IPS-NIHi7 (cell line): ENCODE data around the gene CAMK4.
A peak's percentile ranks its signal among the peaks of the same experiment; 100 is the strongest.
"Not testable (repeated sequence)": the region's sequence is repeated elsewhere in the genome, so short reads cannot be mapped to it uniquely, and the experiment has no call there.

Experiments
- DNase-seq: peaks from one replicate; pipeline ENCODE4 v3.0.0; 2012; ENCODE audit warnings: mixed read lengths; ENCODE audit errors: extremely low spot score

CAMK4 gene

DNA sequence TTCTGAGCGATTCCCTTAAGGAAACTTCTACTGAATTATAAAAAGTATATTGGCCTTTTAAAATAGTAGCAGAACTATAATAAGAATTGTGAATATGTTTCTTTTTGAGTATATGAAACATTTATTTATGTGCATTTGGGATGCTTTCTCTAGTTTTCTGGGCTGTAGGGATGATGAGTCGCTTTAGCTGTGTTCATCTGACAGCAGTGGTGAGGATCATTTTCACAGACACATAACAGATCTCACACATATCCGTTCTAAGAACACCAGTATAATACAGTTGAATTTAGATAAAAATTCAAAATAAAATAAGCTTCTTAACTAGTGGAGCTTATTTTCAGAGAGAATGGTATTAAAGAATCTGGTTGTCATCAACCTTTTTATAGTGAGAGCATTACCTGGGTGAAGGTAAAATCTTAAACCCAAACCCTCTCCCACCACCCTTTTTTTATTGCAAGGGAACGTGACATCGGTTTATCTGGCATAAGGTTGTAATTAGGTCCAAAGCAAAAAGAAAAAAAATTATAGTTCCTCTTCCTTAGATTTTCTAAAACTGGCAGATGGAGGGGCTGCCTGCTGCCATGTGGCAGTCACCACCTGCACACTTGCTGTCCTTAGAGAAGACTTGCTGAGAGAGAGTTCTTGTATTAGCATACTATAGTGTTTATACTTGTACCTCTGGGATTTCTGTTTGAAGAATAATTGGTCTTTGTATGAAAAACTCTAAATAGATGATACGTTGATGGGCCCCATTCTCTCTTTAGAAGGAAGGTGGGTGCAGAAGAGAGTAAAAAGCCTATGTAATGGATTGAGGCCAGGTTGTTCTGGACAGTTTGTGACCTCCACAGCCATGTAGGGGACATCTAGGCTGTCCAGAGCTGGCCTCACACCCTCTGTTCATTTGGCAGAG lies 86.8 kb downstream of the CAMK4 start:
- no peak for DNase-seq

DNA sequence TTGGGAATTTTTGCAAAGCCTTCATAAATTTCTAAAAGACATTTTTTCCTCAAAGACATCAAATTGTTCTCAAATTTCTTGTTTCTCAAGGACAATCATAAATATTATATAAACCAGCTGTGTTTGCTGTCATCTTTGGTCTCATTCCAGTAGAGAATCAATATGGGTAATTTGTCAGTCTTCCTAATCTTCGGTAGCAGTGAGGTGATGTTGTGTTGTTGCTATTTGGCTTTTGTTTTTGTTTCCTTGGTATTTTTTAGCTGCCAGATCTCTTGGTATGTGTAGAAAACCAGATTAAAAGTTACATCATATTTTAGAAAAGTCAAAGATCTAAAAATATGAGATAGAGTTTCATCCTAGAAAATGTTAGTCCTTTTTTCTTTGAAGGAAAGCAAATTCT lies 87.5 kb downstream of the CAMK4 start:
- no peak for DNase-seq

DNA sequence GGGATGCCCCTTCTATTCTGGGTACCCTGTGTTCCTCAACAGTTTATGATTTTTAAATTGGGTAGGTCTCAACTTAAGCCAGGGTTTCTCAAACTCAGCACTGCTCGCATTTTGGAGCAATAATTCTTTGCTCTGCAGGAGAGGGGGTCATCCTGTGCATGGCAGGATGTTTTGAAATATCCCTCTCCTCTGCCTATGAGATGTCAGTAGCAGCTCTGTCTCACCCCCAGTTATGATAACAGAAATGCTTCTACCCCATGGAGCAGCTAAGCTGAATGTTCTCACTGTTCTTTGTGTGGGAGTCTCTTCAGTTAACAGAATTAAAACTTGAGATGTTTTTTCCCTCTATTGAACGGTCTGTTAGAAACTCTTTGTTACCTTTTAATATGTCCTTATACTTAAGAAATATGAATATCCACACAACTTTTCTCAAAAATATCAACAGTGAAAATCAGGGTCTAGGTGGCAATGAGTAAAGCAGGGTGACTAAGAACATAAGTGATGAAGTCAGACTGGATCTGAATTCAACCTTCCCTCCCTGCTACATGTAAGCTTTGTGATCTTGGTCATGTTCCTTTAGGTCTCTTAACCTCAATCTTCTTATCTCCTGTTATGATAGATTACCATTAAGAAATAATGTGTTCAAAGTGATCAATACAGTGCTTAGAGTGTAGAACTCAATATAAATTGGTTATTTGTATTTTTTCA lies 89.0 kb downstream of the CAMK4 start:
- no peak for DNase-seq

DNA sequence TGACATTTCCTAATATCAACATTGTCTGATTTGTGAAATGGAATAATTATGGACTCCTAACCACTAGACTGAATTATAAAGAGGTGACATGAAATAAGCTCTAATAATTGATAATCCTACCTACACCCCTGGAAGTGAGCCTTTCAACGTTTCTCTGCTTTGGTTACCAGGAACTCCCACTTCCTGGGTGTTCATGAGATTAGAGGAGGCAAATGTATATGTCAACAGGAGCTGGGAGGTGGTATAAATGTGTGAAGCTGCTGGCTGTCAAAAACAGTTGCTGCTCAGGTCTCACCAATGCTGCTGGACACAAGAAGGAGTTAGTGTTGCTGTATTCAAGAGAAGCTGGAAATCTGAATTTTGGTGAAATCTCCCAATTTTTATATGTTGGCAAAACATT lies 96.8 kb downstream of the CAMK4 start:
- no peak for DNase-seq

DNA sequence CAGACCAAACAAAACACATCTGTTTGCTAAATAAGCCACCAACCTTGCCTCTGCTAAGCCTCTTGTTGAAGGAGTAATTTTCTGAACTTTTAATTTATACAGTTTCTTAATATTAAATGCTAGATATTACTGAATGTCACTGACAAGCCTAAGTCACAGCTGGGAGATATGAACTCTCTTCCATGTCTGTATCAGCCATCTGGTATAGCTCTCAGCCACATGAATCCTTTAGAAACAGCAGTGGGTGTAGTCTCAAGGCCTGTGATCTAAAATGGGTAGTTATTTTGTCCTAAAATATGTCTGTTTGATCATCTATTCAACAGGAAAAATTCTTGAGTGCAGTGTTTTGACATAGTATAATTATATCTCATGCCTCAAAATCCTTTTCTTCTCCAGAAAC lies 97.2 kb downstream of the CAMK4 start:
- no peak for DNase-seq

DNA sequence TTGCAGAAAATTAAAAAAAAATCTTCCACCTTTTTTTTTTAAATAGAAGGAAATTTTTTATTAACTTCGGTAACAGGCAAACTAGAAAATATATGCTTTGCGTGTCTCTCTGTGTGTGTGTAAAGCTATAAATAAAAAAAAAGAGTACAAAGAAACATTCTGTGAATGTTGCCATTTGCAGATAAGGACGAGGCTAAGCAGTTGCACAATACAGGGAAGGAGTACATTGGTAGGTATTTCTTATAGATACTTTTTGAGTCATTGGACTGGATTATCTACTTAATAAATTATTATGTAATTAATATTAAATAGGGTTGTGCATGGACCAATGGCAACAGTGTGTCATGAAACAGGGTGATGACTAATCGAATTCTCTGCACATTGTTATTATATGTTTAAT lies 102.4 kb downstream of the CAMK4 start:
- no peak for DNase-seq

DNA sequence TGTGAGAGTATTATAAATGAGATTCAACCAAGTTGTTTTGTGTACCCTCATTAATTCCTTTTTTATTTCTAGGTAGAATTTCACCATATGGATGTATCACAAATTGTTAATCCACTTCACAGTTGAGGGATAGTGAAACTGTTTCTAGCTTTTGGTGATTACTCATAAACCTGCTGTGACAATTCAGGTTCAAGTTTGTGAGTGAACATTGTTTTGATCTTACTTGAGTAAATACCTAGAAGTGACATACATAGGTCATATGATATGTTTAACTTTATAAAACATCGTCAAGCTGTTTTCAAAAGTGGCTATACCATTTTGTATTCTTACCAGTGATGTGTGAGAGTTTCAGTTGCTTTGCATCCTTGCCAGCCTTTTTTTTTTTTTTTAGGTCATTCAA lies 112.9 kb downstream of the CAMK4 start:
- no peak for DNase-seq

DNA sequence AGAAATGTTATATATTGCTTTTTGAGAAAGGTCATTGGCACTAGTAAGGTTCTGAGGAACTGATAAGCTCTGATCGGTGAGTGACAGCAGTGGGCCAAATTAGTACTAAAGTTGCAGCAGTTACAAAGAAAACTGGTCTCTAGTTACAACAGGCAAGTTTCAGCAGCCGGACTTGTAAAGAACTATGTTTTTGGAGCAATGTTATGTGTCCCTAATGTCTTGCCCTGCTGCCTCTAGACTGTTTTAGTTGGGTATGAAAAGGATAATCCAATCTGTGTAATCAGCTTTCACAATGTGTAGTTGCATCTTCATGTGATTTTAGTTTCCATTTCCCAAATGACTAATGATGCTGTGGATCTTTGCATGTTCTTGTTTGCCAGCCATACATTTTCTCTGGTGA lies 113.5 kb downstream of the CAMK4 start:
- no peak for DNase-seq

DNA sequence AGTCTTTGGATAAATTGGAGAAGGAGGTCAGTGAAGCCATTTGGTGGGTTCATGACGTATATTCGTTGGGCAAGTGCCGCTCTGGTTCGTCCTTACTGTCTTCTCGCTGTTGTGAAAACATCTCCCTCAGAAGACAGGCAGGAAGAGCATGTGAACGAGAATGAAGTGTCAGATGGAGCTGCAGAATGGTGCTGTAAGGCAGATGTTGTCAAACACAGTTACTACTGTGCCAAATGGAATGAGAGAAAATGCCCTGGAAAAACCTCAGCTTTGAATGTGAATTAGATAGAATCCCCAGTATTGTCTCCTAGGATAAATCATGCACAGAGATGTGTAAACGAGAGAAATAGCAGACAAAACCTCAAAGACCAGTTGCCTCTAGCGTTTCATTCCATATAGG lies 121.5 kb downstream of the CAMK4 start:
- no peak for DNase-seq

DNA sequence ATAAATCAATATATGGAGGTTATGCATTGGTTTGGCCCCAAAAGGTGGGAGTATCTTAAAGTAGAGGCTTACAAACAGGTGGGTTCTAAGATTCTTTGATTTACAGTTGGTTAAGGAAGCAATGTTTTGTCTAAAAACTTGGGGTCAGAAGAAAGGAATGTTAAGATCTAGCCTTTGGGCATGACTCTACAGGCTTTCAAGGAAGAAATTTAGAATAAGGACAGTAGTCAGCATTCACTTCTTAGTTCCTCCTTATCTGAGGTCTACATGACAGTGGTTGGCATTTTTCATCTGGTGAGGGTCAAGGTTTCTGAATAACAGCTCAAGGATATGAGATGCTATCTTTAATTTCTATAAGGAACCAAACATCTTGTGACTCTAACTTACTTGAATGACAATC lies 122.8 kb downstream of the CAMK4 start:
- no peak for DNase-seq

DNA sequence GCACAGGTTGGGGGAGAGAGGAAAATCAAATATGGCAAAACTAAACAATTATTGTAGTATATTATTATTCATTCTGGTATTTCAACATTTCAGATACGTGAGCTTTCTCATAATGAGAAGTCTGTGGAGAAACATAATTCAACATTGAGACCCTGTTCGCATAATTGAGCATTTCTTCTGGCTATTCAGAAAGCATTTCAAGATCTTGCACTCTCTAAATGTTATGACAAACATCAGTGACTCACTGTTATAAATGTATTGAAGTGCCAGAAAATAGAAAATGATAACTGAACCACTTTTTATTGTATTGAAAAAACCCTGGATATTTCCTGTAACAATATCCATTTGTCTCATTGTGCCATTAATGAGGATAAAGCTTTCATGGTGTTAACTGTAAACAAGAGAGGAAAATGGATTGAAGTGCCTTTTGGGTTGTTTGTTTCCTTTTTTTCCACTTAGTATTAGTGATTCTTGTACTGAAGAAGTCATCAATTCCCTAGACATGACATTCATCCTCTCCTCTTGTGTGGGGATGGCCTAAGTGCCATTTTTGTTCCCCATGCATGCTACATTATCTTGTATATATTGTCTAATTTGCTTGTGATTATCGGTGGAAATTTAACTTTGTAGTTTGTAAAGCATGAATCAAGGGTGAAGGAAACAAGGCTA lies 124.6 kb downstream of the CAMK4 start:
- no peak for DNase-seq

DNA sequence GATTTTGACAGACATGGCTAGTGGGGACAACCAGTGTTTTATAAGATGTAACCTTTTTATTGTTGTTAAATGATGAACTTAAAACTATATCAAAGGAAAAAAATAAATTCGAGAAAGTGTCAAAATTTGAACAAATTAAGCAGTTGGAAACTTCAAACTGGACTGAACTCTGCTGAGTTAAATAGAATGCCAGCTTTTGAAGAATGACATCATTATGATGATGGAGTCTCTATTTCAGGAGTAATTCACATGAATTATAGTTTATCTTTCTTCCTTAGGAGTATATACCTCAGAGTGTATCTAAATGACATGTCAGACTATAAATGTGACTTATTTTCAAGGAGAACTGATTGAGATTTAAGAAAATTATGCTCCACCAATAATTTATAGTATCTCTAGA lies 125.2 kb downstream of the CAMK4 start:
- DNase-seq, result no peak

DNA sequence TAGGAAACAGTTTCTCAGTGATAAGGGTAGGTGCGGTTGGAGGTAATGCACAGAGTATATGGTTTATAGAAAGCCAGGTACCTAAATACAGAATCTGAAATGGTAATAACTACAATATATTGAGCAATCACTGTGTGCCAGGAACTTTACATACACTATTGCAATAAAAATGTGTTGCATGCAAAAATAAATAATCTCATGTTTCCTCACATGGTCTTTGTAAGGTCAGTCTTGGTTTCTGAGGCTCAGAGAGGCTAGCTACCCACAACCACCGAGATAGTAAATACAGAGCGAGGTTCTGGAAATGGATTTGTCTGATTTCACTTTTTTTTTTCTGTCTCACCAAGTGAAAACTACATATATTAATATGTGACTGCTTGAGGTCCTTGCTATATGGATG lies 128.9 kb downstream of the CAMK4 start:
- DNase-seq, result no peak

DNA sequence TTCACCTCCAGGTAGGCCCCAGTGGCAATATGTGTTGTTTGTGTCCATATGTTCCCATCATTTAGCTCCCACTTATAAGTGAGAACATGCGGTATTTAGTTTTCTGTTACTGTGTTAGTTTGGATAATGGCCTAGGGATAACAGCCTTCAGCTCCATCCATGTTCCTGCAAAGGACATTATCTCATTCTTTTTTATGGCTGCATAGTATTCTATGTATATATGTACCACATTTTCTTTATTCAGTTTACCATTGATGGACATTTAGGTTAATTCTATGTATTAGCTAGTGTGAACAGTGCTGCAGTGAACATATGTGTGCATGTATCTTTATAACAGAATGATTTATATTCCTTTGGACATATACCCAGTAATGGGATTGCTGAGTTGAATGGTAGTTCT lies 134.5 kb downstream of the CAMK4 start:
- not testable (repeated sequence) for DNase-seq

DNA sequence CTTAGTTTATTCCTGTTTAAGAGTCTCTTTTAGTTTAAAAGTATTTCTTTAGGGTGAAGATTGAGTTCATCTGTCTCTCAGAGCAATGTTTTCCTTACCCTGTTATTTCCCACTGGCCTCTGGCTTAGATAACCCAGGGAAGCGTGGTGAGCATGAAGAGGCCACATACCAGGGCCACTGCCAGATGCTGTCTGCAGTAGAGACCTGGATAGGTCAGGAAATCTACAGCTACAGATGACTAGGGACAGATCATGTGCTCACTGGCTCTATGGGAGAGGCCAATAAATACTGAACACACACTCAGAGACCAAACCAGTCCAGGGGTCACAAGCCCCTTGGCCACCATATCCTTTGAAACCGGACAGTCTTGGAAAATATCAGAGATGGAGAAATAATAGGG lies 136.0 kb downstream of the CAMK4 start:
- no peak for DNase-seq

DNA sequence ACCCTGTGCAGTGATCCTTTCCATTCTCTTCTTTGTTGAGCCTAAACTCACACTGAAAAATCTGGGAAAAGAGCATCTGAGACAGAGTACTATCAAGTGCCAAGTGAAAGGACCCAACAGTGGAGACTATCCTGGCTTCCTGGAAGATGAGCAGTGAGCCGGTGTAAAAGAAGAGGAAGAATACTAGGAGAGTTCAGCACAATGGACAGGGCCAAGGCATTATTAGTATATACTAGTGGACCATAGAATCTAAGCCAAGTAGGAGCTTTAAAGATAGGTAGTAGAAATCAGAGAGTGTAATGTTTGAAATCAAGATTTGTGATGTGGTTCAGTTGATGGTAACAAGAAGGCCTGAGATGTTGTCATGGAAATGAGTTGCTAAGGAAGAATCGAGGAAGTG lies 140.8 kb downstream of the CAMK4 start:
- DNase-seq, result peak; percentile 34

DNA sequence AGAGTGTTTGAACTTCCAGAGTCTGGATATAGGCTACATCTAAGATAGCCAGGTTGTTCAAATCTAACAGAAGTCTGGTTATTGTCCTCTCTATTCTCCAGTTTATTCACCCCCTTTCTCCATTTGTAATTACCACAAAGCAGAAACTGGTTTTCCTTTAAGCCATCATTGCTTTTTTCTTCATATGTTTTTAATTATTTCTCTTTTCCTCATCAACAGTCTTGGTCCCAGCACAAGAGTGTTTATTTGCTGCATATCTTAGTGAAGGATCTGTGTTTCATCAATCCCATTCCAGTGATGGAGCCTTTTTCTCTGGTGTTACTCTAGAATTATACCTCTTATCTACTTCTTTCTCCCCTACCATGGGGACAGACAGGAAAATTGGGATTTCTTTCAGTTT lies 142.2 kb downstream of the CAMK4 start:
- DNase-seq, result no peak

DNA sequence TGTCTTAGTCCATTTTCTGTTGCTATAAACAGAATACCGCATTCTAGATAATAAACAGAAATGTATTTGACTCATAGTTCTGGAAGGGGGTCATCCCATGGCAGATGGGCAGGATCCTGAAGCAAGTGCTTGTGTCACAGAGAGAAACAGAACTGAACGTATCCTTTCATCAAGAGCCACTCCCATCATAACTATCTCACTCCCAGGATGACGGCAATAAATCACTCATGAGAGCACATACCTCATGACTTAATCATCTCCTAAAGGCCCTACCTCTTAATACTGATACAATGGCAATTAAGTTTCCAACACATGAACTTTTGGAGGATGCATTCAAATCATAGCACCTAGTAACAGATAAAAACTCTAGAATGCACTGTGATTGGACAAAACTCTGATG lies 142.9 kb downstream of the CAMK4 start:
- DNase-seq, result no peak

DNA sequence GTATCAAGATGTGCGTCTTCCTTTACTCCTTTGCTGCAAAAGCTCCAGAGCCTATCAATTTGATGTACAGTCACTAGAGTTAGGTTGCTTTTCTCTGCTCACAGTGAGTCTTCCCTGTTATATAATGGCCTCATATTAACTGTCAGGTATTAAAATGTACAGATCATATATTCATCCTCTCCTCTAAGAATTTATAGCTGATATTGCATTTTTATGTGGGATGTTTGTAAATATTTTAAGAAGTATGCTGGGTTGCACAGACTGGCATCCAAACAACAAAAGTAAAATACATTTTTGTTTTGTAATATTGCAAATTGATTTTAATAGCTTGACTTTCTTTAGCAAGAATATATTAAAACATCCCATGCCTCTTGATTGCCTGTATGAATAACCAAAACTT lies 148.6 kb downstream of the CAMK4 start:
- no peak for DNase-seq

DNA sequence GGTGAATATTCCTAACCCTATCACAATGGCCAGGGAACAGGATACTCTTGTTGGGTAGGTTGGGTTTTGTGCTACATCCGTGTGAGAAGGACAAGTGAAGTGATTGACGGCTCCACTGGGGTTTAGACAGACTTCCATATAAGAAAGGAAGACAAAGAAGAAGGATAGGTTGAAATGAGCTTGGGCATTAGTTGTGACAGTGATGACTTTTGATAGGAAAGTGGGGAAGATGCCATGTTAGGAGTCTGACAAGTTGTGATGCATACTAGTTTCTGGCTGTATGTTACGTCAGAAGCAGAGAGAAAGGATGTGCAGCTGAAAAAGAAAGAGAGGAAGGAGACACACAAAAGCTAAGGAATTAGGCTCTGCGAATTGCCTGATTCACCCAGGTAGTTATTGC lies 150.2 kb downstream of the CAMK4 start:
- DNase-seq, result no peak

DNA sequence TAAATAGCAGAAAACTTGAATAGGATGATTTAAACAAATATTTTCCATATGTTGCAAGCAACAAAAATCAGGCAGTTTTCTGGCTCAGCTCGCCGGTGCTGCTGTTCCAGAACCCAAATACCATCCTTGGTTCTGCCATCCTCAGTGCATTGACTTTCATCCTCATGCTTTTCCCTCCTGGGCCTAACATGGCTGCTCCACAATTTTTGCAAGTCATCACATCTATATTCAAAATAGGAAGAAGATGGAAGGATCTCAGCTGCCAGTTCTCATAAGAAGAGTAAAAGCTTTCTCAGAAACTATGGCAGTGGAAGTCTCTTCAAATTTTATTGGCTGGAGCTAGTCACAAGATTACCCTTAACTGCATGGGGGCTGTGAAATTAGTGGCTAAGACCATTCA lies 151.5 kb downstream of the CAMK4 start:
- no peak for DNase-seq

DNA sequence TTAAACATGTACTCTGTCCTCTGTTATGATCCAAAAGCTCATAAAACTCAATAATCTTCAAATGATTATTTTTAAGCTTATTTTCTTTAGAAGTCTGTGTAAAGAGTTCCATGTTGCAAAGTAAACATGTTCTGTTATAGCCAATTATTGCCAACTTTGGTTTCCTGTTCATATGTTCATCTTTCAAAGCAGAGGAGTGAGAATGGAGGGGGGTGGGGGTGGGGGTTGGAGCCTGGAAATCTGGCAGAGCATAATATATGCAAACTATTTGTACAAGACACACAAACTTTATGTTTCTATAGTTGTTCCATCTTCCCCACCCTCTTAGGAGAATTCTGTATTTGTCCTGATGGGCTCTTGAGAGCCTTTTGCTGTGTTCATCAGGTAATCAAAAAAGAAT lies 153.1 kb downstream of the CAMK4 start:
- no peak for DNase-seq

DNA sequence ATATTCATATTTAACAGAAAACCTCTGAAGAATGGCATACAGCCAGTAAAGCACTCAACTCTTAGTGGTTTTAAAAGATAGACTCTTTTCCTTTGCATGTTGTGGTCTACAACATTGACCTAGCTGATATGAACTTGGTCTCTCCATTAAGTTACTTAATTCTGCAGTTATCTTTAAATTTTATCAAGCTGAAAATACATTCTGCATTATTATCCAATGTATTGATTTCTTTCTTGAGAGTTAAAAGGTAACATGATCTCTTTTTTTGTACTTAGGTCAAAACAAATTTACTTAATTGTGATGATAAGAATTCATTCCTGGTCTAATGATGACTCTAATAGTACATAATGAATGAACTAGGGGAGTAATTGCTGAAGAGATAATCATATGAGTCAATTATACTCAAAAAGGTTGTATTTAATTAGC lies 155.2 kb downstream of the CAMK4 start:
- no peak for DNase-seq
